HG02852 (cell line): ENCODE data around the gene CRYBB2.
"Not testable (repeated sequence)": the region's sequence is repeated elsewhere in the genome, so short reads cannot be mapped to it uniquely, and the experiment has no call there.

Experiments used
- ATAC-seq: cut with Tn5 transposase; IDR thresholded peaks from one replicate; pipeline ENCODE4 v1.9.1; 2021; ENCODE audit warnings: mild to moderate bottlenecking, moderate library complexity; ENCODE audit not compliant: unreplicated experiment

CRYBB2 gene

GRCh38 chr22:25219211-25219689 is at the start of gene CRYBB2:
TSS of gene CRYBB2 (plus strand) at chr22:25219639. CDS start at chr22:25221430, 1,791 bp downstream.
- no peak for ATAC-seq

GRCh38 chr22:25170426-25170980 is 48.9 kb upstream of the CRYBB2 start:
- ATAC-seq = no peak

- no peak for ATAC-seq
Measured at GRCh38 chr22:25172153-25172552, 47.3 kb upstream of the CRYBB2 start.

- no peak for ATAC-seq
Measured at GRCh38 chr22:25174156-25174887, 45.1 kb upstream of the CRYBB2 start.

GRCh38 chr22:25174888-25175411 is 44.5 kb upstream of the CRYBB2 start:
- ATAC-seq = no peak

- no peak for ATAC-seq
Measured at GRCh38 chr22:25176175-25176574, 43.3 kb upstream of the CRYBB2 start.

GRCh38 chr22:25176799-25177198 is 42.6 kb upstream of the CRYBB2 start:
- no peak for ATAC-seq

GRCh38 chr22:25177226-25177625 is 42.2 kb upstream of the CRYBB2 start:
- ATAC-seq = no peak

GRCh38 chr22:25177895-25178294 is 41.5 kb upstream of the CRYBB2 start:
- no peak for ATAC-seq

- ATAC-seq = not testable (repeated sequence)
Measured at GRCh38 chr22:25178348-25178747, 41.1 kb upstream of the CRYBB2 start.

GRCh38 chr22:25178869-25179631 is 40.4 kb upstream of the CRYBB2 start:
- ATAC-seq = not testable (repeated sequence)

- no peak for ATAC-seq
Measured at GRCh38 chr22:25182131-25183110, 37.0 kb upstream of the CRYBB2 start.

GRCh38 chr22:25183949-25184619 is 35.4 kb upstream of the CRYBB2 start:
- ATAC-seq = no peak

- no peak for ATAC-seq
Measured at GRCh38 chr22:25186140-25186539, 33.3 kb upstream of the CRYBB2 start.

GRCh38 chr22:25187469-25187868 is 32.0 kb upstream of the CRYBB2 start:
- ATAC-seq = no peak

GRCh38 chr22:25192406-25192805 is 27.0 kb upstream of the CRYBB2 start:
- no peak for ATAC-seq

GRCh38 chr22:25193130-25193529 is 26.3 kb upstream of the CRYBB2 start:
- no peak for ATAC-seq

GRCh38 chr22:25193548-25193947 is 25.9 kb upstream of the CRYBB2 start:
- ATAC-seq = no peak

- no peak for ATAC-seq
Measured at GRCh38 chr22:25196326-25196725, 23.1 kb upstream of the CRYBB2 start.

GRCh38 chr22:25197340-25197739 is 22.1 kb upstream of the CRYBB2 start:
- no peak for ATAC-seq
